ENCODE measurements around the gene MYL3.

DNA sequence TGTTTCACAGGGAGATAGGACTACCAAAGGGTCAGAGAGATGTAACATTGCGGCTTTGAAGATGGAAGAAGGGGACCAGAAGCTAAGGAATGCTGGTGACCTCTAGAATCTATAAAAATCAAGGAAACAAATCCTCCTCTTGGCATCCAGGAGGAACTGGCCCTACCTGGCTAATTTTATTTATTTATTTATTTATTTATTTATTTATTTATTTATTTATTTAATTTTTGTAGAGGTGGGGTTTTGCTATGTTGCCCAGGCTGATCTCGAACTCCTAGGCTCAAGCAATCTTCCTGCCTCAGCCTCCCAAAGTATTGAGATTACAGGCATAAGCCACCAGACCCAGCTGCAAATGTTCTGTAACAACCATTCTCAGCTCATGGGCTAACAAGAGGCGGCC, 19.7 kb downstream of the MYL3 start:
- TF ChIP-seq NRF1 (IDR thresholded peaks at IDR 0.05; ENCODE audit: low read depth, low read length) (no peak), IRF3 (IDR thresholded peaks at IDR 0.05; ENCODE audit: low read depth, low read length) (no peak)

Measured in SK-N-SH (cell line).